BE2C (cell line): ENCODE results near the gene CDC5L.
"Not testable (repeated sequence)": the region's sequence is repeated elsewhere in the genome, so short reads cannot be mapped to it uniquely, and the experiment has no call there.

Source experiments
- DNase-seq: peaks from one replicate; pipeline ENCODE4 v3.0.0-alpha.2; 2020
- H3K27me3 ChIP-seq: fragments of 250-450 bp; sonication (Bioruptor Pico); 2 replicates; pipeline ENCODE4 v1.5.1; 2020; ENCODE audit warnings: mild to moderate bottlenecking
- H3K36me3 ChIP-seq: fragments of 250-450 bp; sonication (Bioruptor Pico); 2 replicates; pipeline ENCODE4 v1.5.1; 2020; ENCODE audit warnings: mild to moderate bottlenecking
- H3K4me1 ChIP-seq: fragments of 250-450 bp; sonication (Bioruptor Pico); 2 replicates; pipeline ENCODE4 v1.5.1; 2020
- H3K4me3 ChIP-seq: 2 replicates; pipeline ENCODE4 v1.5.1; 2011; ENCODE audit warnings: low read depth, low read length
- H3K9me3 ChIP-seq: fragments of 250-450 bp; sonication (Bioruptor Pico); 2 replicates; pipeline ENCODE4 v1.5.1; 2020
- CTCF ChIP-seq: IDR thresholded peaks from 2 replicates; pipeline ENCODE4 v1.5.1; 2012; ENCODE audit warnings: mild to moderate bottlenecking, low read depth, low read length

Gene CDC5L

GRCh38 chr6:44446626-44447300, 59.3 kb downstream of the CDC5L start:
- TF ChIP-seq CTCF: no peak
- Histone ChIP-seq H3K9me3 (no peaks in the 10 kb centered on the region), H3K27me3 (no peaks in the 10 kb centered on the region), H3K4me3 (no peak overlapping the region), H3K36me3 (peaks cover 3% of the 10 kb centered on the region), H3K4me1 (0 out of 2 replicates have a peak, but pooled peaks cover 2% of the 10 kb centered on the region)
- DNase-seq: no peak

GRCh38 chr6:44449181-44449580, 61.7 kb downstream of the CDC5L start:
- not testable (repeated sequence) for H3K27me3 ChIP-seq, H3K36me3 ChIP-seq, H3K4me3 ChIP-seq, DNase-seq, H3K9me3 ChIP-seq, H3K4me1 ChIP-seq

- TF ChIP-seq CTCF: no peak
- DNase-seq: no peak
- Histone ChIP-seq H3K4me1 (peaks cover 3% of the 10 kb centered on the region; the same call in 1 of the 2 replicates), H3K9me3 (no peaks in the 10 kb centered on the region), H3K4me3 (no peak overlapping the region), H3K36me3 (no peaks in the 10 kb centered on the region), H3K27me3 (no peaks in the 10 kb centered on the region)
Observed at GRCh38 chr6:44451803-44452695, 64.5 kb downstream of the CDC5L start.

GRCh38 chr6:44452725-44453124, 65.2 kb downstream of the CDC5L start:
- Histone ChIP-seq H3K36me3 (no peaks in the 10 kb centered on the region), H3K27me3 (no peaks in the 10 kb centered on the region), H3K4me3 (no peak overlapping the region), H3K9me3 (no peaks in the 10 kb centered on the region), H3K4me1 (peaks cover 3% of the 10 kb centered on the region; the same call in 1 of the 2 replicates)
- DNase-seq: no peak
- no peak for TF ChIP-seq CTCF

- no peaks in the 10 kb centered on the region for H3K36me3 ChIP-seq
- peaks cover 3% of the 10 kb centered on the region; the same call in 1 of the 2 replicates for H3K4me1 ChIP-seq
- no peak overlapping the region for H3K4me3 ChIP-seq
- H3K27me3 ChIP-seq: no peaks in the 10 kb centered on the region
- no peak for DNase-seq
- no peak for TF ChIP-seq CTCF
- no peaks in the 10 kb centered on the region for H3K9me3 ChIP-seq
Observed at GRCh38 chr6:44453146-44453545, 65.6 kb downstream of the CDC5L start.

GRCh38 chr6:44454198-44454597, 66.7 kb downstream of the CDC5L start:
- DNase-seq: no peak
- no peak for TF ChIP-seq CTCF

More at GRCh38 chr6:44454198-44454597, 66.7 kb downstream of the CDC5L start:
- H3K4me3 ChIP-seq: no peak overlapping the region
- H3K36me3 ChIP-seq: no peaks in the 10 kb centered on the region
- no peaks in the 10 kb centered on the region for H3K27me3 ChIP-seq
- H3K4me1 ChIP-seq: peaks cover 3% of the 10 kb centered on the region; the same call in 1 of the 2 replicates
- no peaks in the 10 kb centered on the region for H3K9me3 ChIP-seq
